ENCODE results near the gene AHDC1.

- TF ChIP-seq, protein P1, sequence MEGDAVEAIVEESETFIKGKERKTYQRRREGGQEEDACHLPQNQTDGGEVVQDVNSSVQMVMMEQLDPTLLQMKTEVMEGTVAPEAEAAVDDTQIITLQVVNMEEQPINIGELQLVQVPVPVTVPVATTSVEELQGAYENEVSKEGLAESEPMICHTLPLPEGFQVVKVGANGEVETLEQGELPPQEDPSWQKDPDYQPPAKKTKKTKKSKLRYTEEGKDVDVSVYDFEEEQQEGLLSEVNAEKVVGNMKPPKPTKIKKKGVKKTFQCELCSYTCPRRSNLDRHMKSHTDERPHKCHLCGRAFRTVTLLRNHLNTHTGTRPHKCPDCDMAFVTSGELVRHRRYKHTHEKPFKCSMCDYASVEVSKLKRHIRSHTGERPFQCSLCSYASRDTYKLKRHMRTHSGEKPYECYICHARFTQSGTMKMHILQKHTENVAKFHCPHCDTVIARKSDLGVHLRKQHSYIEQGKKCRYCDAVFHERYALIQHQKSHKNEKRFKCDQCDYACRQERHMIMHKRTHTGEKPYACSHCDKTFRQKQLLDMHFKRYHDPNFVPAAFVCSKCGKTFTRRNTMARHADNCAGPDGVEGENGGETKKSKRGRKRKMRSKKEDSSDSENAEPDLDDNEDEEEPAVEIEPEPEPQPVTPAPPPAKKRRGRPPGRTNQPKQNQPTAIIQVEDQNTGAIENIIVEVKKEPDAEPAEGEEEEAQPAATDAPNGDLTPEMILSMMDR (IDR thresholded peaks at IDR 0.05; ENCODE audit: poor library complexity, severe bottlenecking): no peak
- TF ChIP-seq, protein P2, sequence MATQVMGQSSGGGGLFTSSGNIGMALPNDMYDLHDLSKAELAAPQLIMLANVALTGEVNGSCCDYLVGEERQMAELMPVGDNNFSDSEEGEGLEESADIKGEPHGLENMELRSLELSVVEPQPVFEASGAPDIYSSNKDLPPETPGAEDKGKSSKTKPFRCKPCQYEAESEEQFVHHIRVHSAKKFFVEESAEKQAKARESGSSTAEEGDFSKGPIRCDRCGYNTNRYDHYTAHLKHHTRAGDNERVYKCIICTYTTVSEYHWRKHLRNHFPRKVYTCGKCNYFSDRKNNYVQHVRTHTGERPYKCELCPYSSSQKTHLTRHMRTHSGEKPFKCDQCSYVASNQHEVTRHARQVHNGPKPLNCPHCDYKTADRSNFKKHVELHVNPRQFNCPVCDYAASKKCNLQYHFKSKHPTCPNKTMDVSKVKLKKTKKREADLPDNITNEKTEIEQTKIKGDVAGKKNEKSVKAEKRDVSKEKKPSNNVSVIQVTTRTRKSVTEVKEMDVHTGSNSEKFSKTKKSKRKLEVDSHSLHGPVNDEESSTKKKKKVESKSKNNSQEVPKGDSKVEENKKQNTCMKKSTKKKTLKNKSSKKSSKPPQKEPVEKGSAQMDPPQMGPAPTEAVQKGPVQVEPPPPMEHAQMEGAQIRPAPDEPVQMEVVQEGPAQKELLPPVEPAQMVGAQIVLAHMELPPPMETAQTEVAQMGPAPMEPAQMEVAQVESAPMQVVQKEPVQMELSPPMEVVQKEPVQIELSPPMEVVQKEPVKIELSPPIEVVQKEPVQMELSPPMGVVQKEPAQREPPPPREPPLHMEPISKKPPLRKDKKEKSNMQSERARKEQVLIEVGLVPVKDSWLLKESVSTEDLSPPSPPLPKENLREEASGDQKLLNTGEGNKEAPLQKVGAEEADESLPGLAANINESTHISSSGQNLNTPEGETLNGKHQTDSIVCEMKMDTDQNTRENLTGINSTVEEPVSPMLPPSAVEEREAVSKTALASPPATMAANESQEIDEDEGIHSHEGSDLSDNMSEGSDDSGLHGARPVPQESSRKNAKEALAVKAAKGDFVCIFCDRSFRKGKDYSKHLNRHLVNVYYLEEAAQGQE (IDR thresholded peaks at IDR 0.05; ENCODE audit: borderline replicate concordance): no peak
- TF ChIP-seq EZH2 (IDR thresholded peaks at IDR 0.05; ENCODE audit: borderline replicate concordance, insufficient read depth, low read length, poor library complexity, severe bottlenecking) (no peak), RAD21 (conservative IDR thresholded peaks at IDR 0.05) (no peak), SMC3 (conservative IDR thresholded peaks at IDR 0.05; ENCODE audit: poor library complexity) (no peak), POLR2AphosphoS5 (IDR thresholded peaks at IDR 0.05) (no peak), EP300 (conservative IDR thresholded peaks at IDR 0.05; ENCODE audit: poor library complexity, severe bottlenecking) (no peak), MXI1 (conservative IDR thresholded peaks at IDR 0.05; ENCODE audit: poor library complexity, severe bottlenecking) (no peak)
These were observed 12.3 kb downstream of the AHDC1 start for GRCh38 chr1:27591622-27592021.

Measured in neural cell (in vitro differentiated cells).